ENCODE measurements around the gene ABCD3.
A peak's percentile ranks its signal among the peaks of the same experiment; 100 is the strongest.

The ABCD3 gene

GRCh38 chr1:94529416-94529815 lies 111.2 kb downstream of the ABCD3 start:
- no peak for DNase-seq

GRCh38 chr1:94530373-94530878 lies 112.2 kb downstream of the ABCD3 start:
- DNase-seq = no peak

DNA sequence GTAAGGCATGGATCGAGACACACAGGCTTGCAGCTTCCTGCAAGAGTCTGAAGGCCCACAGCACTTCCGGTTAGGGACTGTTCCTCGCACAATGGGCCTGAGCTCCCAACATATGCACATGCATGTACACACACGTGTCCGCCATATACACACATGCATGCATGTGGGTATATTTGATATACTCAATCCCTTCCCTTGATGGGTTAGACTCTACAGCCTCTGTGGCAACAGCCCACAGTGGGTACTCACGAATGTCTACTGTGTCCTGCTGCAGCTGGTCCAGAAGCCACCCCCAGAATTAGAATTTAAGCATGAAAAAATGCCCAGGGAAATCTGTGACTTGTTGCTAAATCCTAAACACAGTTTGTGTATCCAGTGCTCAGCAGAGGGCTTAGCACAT lies 113.5 kb downstream of the ABCD3 start:
- no peak for DNase-seq

- no peak for DNase-seq
These were observed 113.9 kb downstream of the ABCD3 start for GRCh38 chr1:94532077-94532476.

DNA sequence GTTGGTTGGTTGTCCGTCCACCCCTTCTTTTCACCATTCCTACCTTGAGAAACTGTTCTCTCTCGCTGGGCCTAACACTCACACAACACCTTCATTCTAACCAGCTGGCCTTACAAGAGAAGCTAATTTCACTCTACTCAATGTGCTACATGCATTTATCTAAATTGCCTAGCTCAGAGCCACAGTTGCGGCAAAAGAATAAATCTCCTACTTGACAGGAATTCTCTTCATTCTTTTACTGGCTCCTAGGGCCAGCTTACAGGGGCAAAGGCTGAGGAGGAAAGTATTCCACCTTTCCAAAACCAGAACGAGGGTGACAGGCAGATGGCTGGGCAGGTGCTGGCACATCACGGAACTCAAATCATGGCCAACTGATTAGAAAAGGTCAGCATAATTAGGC lies 116.9 kb downstream of the ABCD3 start:
- DNase-seq = no peak

- no peak for DNase-seq
These were observed 117.7 kb downstream of the ABCD3 start for GRCh38 chr1:94535879-94536278.

- DNase-seq = no peak
These were observed 119.1 kb downstream of the ABCD3 start for GRCh38 chr1:94537254-94537653.

GRCh38 chr1:94538243-94538827 lies 120.1 kb downstream of the ABCD3 start:
- no peak for DNase-seq

DNA sequence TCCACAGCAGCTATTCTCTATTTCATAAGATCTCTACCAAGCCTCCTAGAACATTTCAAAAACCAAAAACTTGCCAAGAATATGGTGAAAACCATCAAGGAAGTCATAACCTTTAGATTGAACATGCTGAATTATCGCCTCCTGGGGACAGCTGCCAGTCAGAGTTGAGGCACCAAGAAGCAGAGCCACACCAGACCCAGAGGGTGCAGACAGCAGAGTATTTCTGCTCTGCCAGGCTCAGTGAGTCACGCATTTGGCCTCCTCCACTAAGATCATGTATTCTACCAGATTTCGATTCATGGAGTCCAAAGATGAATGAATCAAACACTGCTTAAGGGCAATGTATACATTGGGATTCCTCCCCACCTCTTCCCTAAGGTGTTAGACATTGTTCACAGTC lies 121.3 kb downstream of the ABCD3 start:
- no peak for DNase-seq

- DNase-seq = no peak
These were observed 122.5 kb downstream of the ABCD3 start for GRCh38 chr1:94540440-94541245.

DNA sequence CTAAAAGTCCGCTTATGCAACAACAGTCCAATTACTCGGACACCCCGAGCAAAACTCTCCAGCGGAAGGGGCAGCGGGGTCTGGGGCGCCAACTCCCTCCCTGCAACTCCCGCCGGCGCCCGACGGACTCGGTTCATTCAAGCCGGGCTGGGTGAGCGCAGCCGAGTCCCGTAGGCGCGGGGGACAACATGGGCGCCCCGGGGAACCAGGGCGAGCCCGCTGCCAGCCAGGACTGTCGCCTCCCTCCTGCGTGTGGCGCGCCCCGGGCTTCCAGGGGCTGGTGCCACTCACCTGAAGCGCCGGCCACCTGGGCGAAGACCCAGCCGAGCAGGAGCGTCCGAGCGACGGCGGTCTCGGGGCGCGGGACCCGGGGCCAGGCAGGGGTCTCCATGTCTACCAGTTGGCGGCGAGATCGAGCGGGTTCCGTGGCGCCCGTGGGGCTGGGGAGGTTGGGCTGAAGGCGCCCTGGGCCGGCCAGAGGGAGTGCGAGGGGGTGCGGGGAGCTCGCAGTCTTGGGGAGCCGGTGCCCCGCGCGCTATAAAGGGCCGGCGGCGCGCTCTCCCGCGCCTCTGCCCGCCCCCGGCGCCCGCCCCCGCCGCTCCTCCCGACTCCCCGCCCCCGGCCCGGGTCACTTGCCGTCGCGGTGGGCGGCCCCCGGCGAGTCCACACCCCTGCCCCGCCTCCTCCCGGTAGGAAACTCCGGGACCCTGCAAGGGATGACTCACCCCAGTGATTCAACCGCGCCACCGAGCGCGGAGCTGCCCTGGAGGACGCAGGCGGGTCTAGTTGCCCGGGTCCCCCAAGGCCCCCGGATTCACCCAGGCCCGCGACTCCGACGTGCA lies 123.3 kb downstream of the ABCD3 start, which contains the start of gene F3:
F3 (minus strand) TSS at position 514 of the 842 bp plus-strand sequence; CDS start at position 391, 123 bp downstream.
- peak; percentile 34 to 78 for DNase-seq

GRCh38 chr1:94542088-94542870 lies 124.1 kb downstream of the ABCD3 start:
- DNase-seq = peak in 1 of 2 donors; percentile 15

DNA sequence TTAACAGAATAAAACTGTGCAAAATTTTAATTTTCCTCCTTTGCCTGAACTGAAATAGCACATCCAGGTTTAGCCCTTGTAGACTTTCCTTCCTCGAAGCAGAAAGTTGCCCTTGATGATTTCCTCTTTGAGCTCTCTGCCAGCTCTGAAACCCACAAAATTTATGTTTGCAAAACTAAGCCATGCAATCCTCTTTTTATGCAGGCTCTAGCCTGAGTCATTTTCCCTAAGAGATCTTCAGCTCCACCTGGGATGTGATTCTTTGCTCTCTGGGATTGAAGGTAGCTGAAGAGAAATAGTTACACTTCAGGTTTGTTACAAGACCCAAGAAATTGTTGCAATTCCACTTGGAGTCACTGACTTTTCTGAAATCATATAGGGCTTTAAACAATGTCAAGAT lies 124.8 kb downstream of the ABCD3 start:
- DNase-seq = no peak

DNA sequence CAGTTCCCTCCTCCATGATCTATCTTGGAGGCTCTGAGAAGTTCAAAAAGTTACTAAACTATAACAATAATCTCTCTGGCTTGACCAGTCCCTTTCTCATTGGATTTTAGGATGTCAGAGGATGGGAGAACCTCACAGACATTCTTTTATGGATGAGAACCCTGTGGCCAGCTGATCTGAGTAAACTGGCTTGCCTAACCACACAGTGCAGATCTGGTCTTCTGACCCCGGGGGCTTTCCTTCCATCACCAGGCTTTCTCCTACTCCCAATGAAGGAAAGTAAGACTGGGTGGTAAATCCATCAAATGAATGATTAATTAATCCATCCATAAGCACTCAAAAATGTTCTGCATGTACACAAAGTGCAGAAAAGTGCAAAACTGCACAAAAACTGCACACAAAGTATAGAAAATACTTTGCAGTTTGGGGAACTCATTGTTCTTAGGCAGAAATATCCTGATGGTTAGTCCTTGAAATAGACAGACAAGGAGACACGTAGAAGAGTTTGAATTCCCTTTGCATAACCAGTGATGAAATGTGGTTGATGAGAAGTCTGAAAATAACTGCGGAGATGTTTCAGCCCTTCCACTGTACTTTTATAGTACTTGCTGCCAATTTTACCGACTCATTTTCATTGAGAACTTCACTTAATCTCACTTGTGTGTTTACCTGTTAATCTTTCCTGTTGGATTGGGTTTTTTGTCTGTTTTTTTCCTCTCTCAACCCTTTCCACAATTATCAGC lies 125.9 kb downstream of the ABCD3 start:
- DNase-seq = no peak

GRCh38 chr1:94544706-94545490 lies 126.7 kb downstream of the ABCD3 start:
- no peak for DNase-seq

DNA sequence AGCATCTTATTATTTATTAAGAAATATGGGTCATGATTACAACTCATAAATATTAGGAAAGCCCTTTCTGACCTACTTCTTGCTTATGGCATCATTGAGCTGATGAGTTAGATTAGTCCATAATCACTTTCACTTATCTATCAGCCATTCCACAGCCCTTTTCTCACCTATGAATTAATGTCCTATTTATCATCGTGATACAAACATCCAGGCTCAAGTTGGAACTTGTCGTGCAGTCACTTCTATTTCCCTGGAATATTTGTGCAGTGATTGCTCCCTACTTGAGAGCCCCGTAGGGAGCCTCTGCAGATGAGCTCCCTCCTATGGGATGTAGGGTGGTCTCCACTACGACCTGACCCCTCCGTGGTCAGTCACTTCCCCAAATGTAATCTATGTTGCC lies 131.5 kb downstream of the ABCD3 start:
- no peak for DNase-seq

GRCh38 chr1:94550396-94550795 lies 132.2 kb downstream of the ABCD3 start:
- no peak for DNase-seq

DNA sequence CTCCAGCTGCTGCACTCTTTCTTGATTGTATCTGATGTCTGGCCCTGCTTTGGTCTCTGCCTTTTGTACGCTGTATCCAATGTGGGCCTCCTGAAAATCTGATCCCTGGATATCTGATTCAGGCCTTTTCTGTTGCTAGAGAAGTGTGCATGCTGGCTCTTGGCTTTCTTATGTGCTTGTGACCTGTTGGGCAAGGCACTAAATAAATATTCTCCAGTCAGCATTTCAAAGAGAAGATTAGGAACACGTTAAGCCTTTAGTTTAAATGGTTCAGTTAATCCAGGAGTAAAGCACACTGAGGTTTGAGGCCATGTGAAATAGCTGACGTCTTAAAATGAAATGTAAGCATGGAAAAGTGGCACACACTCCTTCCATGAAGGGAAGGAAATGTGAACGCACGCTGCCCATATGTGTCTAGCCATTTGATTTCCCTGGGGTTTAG lies 132.6 kb downstream of the ABCD3 start:
- DNase-seq = no peak

DNA sequence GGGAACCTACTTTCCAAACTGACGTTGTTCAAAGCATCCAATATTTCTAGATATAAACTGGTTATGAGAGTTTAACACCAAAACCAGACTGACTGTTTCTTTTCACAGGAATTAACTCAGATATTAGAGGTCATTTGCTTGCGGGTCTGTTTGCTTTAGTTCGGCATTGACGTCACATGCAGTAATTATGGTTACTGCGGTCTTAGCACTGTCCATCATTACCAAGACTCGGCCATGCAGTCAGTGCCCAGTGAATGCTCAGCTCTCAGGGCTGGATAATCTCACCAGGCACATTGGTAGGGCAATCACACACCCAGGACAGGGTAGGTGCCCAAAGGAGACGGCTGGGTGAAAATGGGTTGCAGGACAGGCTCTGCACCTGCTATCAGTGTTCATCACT lies 133.3 kb downstream of the ABCD3 start:
- no peak for DNase-seq

DNA sequence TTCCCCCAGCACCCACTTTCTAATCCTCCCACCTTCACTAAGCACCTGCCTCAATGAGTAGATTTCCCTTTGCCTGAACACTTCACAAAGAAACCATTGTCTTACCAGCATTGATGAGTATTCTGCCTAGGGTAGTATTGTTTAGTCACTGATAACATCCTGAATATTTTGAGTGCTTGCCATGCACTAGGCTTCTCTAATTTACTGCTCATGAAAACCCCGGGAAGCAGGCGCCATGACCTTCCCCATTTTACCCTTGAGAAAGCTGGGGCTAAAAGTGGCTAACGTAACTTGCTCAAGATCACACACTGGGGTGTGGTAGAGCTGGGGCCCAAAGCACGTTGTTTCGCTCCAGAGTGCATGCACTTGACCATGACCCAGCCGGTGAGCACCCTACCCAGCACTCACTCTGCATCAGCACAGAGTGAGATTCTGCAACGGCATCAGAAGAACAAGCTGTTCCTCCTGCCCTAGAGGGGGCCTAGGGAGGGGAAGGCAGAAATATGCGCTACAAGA lies 133.9 kb downstream of the ABCD3 start:
- DNase-seq = no peak

- DNase-seq = no peak
These were observed 135.1 kb downstream of the ABCD3 start for GRCh38 chr1:94553323-94553730.
